ENCODE measurements around the gene TIMM10B. TPM values are rescaled to one million over a fixed set of nuclear protein-coding genes. Genes with fewer than 3 reads are reported as not detected.
A peak's percentile ranks its signal among the peaks of the same experiment; 100 is the strongest.

The TIMM10B gene
- total RNA-seq, 1 donor from 2014 or later, result 37.2 TPM

DNA sequence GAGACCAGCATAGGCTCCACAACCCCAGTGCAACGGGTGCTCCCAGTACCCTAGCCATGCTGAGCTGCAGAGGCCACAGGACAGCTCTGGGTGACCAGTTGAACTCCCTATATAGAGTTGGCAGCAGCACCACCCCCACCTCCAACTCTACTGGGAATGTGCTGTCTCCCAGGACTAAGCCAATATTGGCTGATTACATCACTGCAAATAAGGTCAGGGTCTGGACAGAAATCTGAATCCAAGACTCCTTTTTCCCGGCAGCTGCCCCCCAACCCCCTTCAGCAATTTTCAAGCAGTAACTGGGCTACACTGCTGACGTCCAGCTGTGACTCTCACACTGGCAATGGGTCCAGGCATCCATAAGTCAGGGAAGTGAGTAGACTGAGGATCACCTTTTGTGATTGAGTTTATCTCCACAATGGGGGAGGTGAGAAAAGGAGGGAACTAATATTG, 40.4 kb upstream of the TIMM10B start, which contains the start of gene HPX:
Gene HPX (minus strand): TSS at position 82 of the 453 bp plus-strand sequence. CDS start 24 bp downstream, at position 58.
- Mint-ChIP-seq H3K27me3 (ENCODE audit: insufficient read depth, low read depth) (no peaks in the 10 kb centered on the region), H3K4me3 (no peak within 1 kb of the TSS), H3K27ac (no peak within 1 kb of the TSS), H3K9me3 (no peaks in the 10 kb centered on the region), H3K4me1 (no peaks in the 10 kb centered on the region), H3K36me3 (no peaks in the 10 kb centered on the region)
- Histone ChIP-seq H3K4me3 (no peak within 1 kb of the TSS), H3K36me3 (no peaks in the 10 kb centered on the region), H4K20me1 (ENCODE audit: low read depth) (no peaks in the 10 kb centered on the region), H3K4me1 (no peaks in the 10 kb centered on the region), H3K27me3 (no peaks in the 10 kb centered on the region), H2AFZ (replicated peaks) (no peak within 1 kb of the TSS), H3K9me3 (ENCODE audit: low read depth) (no peaks in the 10 kb centered on the region), H3K9ac (no peak within 1 kb of the TSS), H3K79me2 (ENCODE audit: low read depth) (no peaks in the 10 kb centered on the region), H3K4me2 (no peak within 1 kb of the TSS), H3K27ac (no peak within 1 kb of the TSS), H3F3A (ENCODE audit: low read depth) (no peaks in the 10 kb centered on the region)
- no peak for DNase-seq (ENCODE audit: low spot score)
- TF ChIP-seq EZH2 (IDR thresholded peaks at IDR 0.05) (no peak), EZH2phosphoT487 (IDR thresholded peaks at IDR 0.05) (no peak), CTCF (IDR thresholded peaks at IDR 0.05) (no peak)

DNA sequence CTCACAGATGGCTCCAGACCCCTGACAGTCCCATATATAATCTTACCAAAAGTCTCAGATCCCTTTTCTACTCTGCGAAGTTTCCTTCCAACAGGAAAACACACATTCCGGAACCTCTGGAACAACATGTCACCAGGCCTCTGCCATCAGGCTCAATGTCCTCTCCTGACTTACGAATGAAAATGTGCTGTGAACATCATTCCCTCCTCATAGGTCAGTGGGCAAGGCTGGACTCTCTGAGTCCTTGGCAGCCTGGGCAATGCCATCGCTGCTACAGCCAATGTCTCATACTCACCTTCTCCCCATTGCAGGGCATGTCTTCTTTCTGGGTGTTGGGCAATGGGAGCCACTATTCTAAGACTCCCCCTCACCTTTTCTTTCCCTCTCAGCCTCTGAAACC, 38.9 kb upstream of the TIMM10B start:
- no peaks in the 10 kb centered on the region for H3K79me2 ChIP-seq (ENCODE audit: low read depth)
- no peak for DNase-seq (ENCODE audit: low spot score)
- H3F3A ChIP-seq (ENCODE audit: low read depth), result no peaks in the 10 kb centered on the region
- no peaks in the 10 kb centered on the region for H3K36me3 Mint-ChIP-seq
- no peaks in the 10 kb centered on the region for H3K27me3 ChIP-seq
- H3K27me3 Mint-ChIP-seq (ENCODE audit: insufficient read depth, low read depth), result no peaks in the 10 kb centered on the region
- H3K4me1 Mint-ChIP-seq, result no peaks in the 10 kb centered on the region
- H3K27ac Mint-ChIP-seq, result no peak overlapping the region
- no peaks in the 10 kb centered on the region for H3K36me3 ChIP-seq
- no peaks in the 10 kb centered on the region for H3K9me3 Mint-ChIP-seq
- no peak overlapping the region for H3K4me3 ChIP-seq
- no peaks in the 10 kb centered on the region for H3K4me1 ChIP-seq
- H4K20me1 ChIP-seq (ENCODE audit: low read depth), result no peaks in the 10 kb centered on the region
- H3K9ac ChIP-seq, result no peak overlapping the region
- H3K9me3 ChIP-seq (ENCODE audit: low read depth), result no peaks in the 10 kb centered on the region
- no peak for TF ChIP-seq EZH2phosphoT487 (IDR thresholded peaks at IDR 0.05)
- no peak for TF ChIP-seq EZH2 (IDR thresholded peaks at IDR 0.05)
- no peak for TF ChIP-seq CTCF (IDR thresholded peaks at IDR 0.05)
- H3K4me3 Mint-ChIP-seq, result no peak overlapping the region
- H3K27ac ChIP-seq, result no peak overlapping the region
- H2AFZ ChIP-seq (replicated peaks), result no peak overlapping the region
- H3K4me2 ChIP-seq, result no peak overlapping the region

DNA sequence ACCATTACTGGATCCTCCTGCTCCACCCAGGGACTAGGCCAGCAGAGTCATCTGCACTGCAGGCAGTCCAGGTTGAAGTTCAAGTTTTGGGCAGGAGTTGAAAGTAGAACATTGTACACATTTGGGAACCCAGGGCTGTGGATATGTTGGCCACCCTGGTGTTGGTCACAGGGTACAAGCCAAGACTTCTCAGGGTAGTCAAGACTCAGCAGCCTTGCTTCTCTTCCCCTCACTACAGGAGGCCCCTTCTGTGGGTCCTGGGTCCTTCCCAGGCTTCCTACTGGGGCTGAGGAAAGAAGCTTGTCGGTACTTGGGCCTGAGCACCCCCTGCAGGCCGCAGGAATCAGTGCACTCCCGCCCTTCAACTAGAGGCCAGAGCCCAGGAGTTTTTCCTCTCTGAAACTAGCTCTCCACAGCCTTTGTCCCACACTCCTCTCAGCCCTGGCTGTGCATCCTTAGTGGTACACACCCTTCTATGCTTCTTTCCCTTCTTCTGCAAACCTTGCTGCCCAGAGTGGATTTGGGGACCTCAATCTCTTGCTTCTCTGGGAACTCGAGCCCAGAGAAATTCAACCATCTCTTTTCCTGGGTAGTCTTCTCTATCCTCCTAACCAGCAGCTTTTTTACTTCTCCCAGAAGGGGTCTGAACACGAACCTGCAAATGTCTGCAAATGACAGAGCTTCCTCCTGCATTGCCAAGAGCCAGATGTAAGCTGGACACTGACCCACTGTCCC, 37.9 kb upstream of the TIMM10B start:
- H3K4me3 ChIP-seq, result no peak overlapping the region
- H3K27me3 ChIP-seq, result no peaks in the 10 kb centered on the region
- H3K4me1 ChIP-seq, result no peaks in the 10 kb centered on the region
- no peak overlapping the region for H3K9ac ChIP-seq
- no peaks in the 10 kb centered on the region for H3K36me3 ChIP-seq
- H3F3A ChIP-seq (ENCODE audit: low read depth), result no peaks in the 10 kb centered on the region
- H3K27ac Mint-ChIP-seq, result no peak overlapping the region
- no peak overlapping the region for H3K4me3 Mint-ChIP-seq
- TF ChIP-seq CTCF (IDR thresholded peaks at IDR 0.05), result peak; percentile 82
- no peak for TF ChIP-seq EZH2phosphoT487 (IDR thresholded peaks at IDR 0.05)
- no peaks in the 10 kb centered on the region for H3K79me2 ChIP-seq (ENCODE audit: low read depth)
- peak overlapping the region; percentile 79 for H2AFZ ChIP-seq (replicated peaks)
- no peaks in the 10 kb centered on the region for H3K9me3 Mint-ChIP-seq
- no peak overlapping the region for H3K4me2 ChIP-seq
- H3K36me3 Mint-ChIP-seq, result no peaks in the 10 kb centered on the region
- no peak overlapping the region for H3K27ac ChIP-seq
- no peaks in the 10 kb centered on the region for H3K27me3 Mint-ChIP-seq (ENCODE audit: insufficient read depth, low read depth)
- no peaks in the 10 kb centered on the region for H3K9me3 ChIP-seq (ENCODE audit: low read depth)
- DNase-seq (ENCODE audit: low spot score), result peak; percentile 72
- H3K4me1 Mint-ChIP-seq, result no peaks in the 10 kb centered on the region
- H4K20me1 ChIP-seq (ENCODE audit: low read depth), result no peaks in the 10 kb centered on the region
